IPS-NIHi11 (cell line): ENCODE measurements around the gene ARFGAP3.
"Not testable (repeated sequence)": the region's sequence is repeated elsewhere in the genome, so short reads cannot be mapped to it uniquely, and the experiment has no call there.

Experiments
- DNase-seq: peaks from one replicate; pipeline ENCODE4 v3.0.0; 2012; ENCODE audit warnings: mixed read lengths, low spot score

The ARFGAP3 gene

GRCh38 chr22:42768385-42769035 is 88.6 kb downstream of the ARFGAP3 start:
- peak; percentile 19 for DNase-seq

GRCh38 chr22:42766860-42767259 is 90.2 kb downstream of the ARFGAP3 start:
- DNase-seq = no peak

GRCh38 chr22:42764895-42765363 is 92.1 kb downstream of the ARFGAP3 start:
- no peak for DNase-seq

GRCh38 chr22:42763965-42764480 is 93.0 kb downstream of the ARFGAP3 start:
- DNase-seq = no peak

GRCh38 chr22:42760806-42761565 is 96.1 kb downstream of the ARFGAP3 start:
- DNase-seq = no peak

DNA sequence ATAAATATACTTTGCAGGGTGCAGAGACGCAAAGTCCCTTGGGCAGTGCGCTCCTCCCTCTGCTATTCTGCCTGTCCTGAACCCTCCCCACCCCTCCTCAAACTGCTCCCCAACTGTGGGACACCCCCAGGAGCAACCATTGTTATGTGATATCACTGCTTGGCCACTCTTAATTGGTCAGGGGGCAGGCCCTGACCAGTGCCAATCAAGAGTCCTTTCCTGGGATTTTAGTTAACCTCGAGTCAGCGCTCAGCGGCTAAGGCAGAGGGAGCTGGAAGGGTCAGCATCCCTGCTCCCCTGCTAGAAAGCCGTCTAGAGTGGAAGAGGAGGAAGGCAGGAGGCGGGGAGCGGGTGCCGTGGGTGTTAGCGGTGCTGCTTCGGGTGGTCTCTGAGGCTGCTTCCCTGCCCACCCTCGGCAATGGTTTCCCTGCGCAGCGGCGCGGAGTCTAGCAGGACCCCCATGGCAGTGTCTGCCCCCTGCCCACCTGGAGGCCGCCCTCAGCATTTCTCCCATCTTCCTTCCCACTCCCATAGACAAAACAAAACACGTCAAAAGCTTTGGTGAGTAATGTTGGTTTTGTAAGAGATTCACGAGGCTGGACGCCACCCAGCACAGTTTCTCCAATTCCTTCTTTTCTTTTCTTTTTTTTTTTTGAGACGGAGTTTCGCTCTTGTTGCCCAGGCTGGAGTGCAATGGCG is 98.0 kb downstream of the ARFGAP3 start:
- no peak for DNase-seq

GRCh38 chr22:42755553-42755952 is 101.5 kb downstream of the ARFGAP3 start:
- not testable (repeated sequence) for DNase-seq

- not testable (repeated sequence) for DNase-seq
Measured at GRCh38 chr22:42755121-42755520, 102.0 kb downstream of the ARFGAP3 start.

DNA sequence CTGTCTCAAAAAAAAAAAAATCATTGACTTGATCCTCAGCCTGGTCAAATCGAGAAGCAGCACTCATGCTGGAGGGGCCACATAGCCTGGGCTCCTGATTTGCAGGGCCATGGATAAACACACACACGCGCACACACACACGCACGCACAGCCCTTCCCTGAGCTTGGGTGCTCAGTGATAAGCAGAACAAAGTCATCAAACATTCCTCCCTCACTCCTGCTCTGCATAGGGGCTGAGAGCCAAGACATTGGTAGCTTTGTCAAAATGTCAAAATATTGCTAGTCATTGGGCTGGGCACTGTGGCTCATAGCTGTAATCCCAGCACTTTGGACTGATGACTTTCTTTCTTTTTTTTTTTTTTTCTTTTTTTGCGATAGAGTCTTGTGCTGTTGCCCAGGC is 102.4 kb downstream of the ARFGAP3 start:
- DNase-seq = no peak

- no peak for DNase-seq
Measured at GRCh38 chr22:42752912-42753311, 104.2 kb downstream of the ARFGAP3 start.

GRCh38 chr22:42752230-42752746 is 104.8 kb downstream of the ARFGAP3 start:
- DNase-seq = no peak

GRCh38 chr22:42750421-42750820 is 106.7 kb downstream of the ARFGAP3 start:
- DNase-seq = not testable (repeated sequence)

GRCh38 chr22:42747701-42748513 is 109.2 kb downstream of the ARFGAP3 start:
- no peak for DNase-seq
